GM23338 (cell line): Measurements from ENCODE around the gene ITGB3BP. TPM values are rescaled to one million over a fixed set of nuclear protein-coding genes. Genes with fewer than 3 reads are reported as not detected.

Experiments used
- ATAC-seq: fragments of 200-7000 bp; cut with Tn5 transposase; 3 replicates; pipeline ENCODE4 v1.9.1; 2020
- DNase-seq: peaks from one replicate; pipeline ENCODE4 v3.0.0-alpha.2; 2015; ENCODE audit warnings: low spot score
- H2AFZ ChIP-seq: fragments of 200-600 bp; sonication (generic); 2 replicates; pipeline ENCODE4 v1.8.0; 2016; ENCODE audit warnings: antibody characterized with exemption, mild to moderate bottlenecking, moderate library complexity
- H3F3A ChIP-seq: fragments of 200-600 bp; sonication (generic); replicated peaks from 2 replicates; pipeline ENCODE4 v1.8.0; 2017; ENCODE audit warnings: antibody characterized with exemption, mixed run types, low read depth
- H3K27ac ChIP-seq: fragments of 200-600 bp; sonication (generic); 2 replicates; pipeline ENCODE4 v1.6.1; 2016; ENCODE audit warnings: low read depth
- H3K27me3 ChIP-seq: fragments of 200-600 bp; sonication (generic); 2 replicates; pipeline ENCODE4 v1.8.0; 2016; ENCODE audit warnings: mild to moderate bottlenecking, mixed run types, moderate library complexity; ENCODE audit not compliant: insufficient read depth
- H3K36me3 ChIP-seq: fragments of 200-600 bp; sonication (generic); 2 replicates; pipeline ENCODE4 v1.8.0; 2016; ENCODE audit warnings: mild to moderate bottlenecking; ENCODE audit not compliant: insufficient read depth
- H3K4me1 ChIP-seq: fragments of 200-600 bp; sonication (generic); 2 replicates; pipeline ENCODE4 v1.8.0; 2016; ENCODE audit warnings: mild to moderate bottlenecking, moderate library complexity; ENCODE audit not compliant: insufficient read depth
- H3K4me2 ChIP-seq: fragments of 200-600 bp; sonication (generic); 2 replicates; pipeline ENCODE4 v1.7.1; 2017; ENCODE audit warnings: mixed run types
- H3K4me3 ChIP-seq: fragments of 200-600 bp; sonication (generic); 2 replicates; pipeline ENCODE4 v1.6.1; 2016; ENCODE audit warnings: mixed run types
- H3K79me2 ChIP-seq: fragments of 200-600 bp; sonication (generic); replicated peaks from 2 replicates; pipeline ENCODE4 v1.8.0; 2017; ENCODE audit warnings: mild to moderate bottlenecking; ENCODE audit not compliant: insufficient read depth
- H3K9me2 ChIP-seq: fragments of 200-600 bp; sonication (generic); 2 replicates; pipeline ENCODE4 v1.8.0; 2017; ENCODE audit not compliant: insufficient read depth
- H4K20me1 ChIP-seq: fragments of 200-600 bp; sonication (generic); replicated peaks from 2 replicates; pipeline ENCODE4 v1.8.0; 2017; ENCODE audit warnings: mild to moderate bottlenecking; ENCODE audit not compliant: insufficient read depth
- H3K27ac Mint-ChIP-seq: 2 replicates; pipeline ENCODE4 v1.8.0; 2020; ENCODE audit warnings: inconsistent platforms, mild to moderate bottlenecking, moderate library complexity, mixed read lengths
- H3K27me3 Mint-ChIP-seq: 3 replicates; pipeline ENCODE4 v1.8.0; 2022; ENCODE audit warnings: low read depth, mild to moderate bottlenecking, moderate library complexity, mixed read lengths, inconsistent platforms; ENCODE audit not compliant: insufficient read depth, poor library complexity
- H3K36me3 Mint-ChIP-seq: 3 replicates; pipeline ENCODE4 v1.8.0; 2021; ENCODE audit warnings: low read depth, mild to moderate bottlenecking, inconsistent platforms, moderate library complexity, mixed read lengths
- H3K4me1 Mint-ChIP-seq: 3 replicates; pipeline ENCODE4 v1.8.0; 2020; ENCODE audit warnings: mild to moderate bottlenecking, inconsistent platforms, mixed read lengths
- H3K4me3 Mint-ChIP-seq: 3 replicates; pipeline ENCODE4 v1.8.0; 2021; ENCODE audit warnings: moderate library complexity, mild to moderate bottlenecking, inconsistent platforms, mixed read lengths
- H3K9me3 Mint-ChIP-seq: 3 replicates; pipeline ENCODE4 v1.8.0; 2020; ENCODE audit warnings: moderate library complexity, mild to moderate bottlenecking, inconsistent platforms, mixed read lengths
- CREB1 ChIP-seq: fragments of 250-450 bp; sonication (Bioruptor Pico); IDR thresholded peaks from 2 replicates; pipeline ENCODE4 v1.5.0; 2020; ENCODE audit warnings: low read depth, mild to moderate bottlenecking, moderate library complexity
- EZH2 ChIP-seq: fragments of 200-600 bp; sonication (generic); IDR thresholded peaks from one replicate; pipeline ENCODE4 v1.8.0; 2017; ENCODE audit warnings: antibody characterized with exemption, mild to moderate bottlenecking, low read depth; ENCODE audit not compliant: unreplicated experiment
- EZH2phosphoT487 ChIP-seq: fragments of 200-600 bp; sonication (generic); IDR thresholded peaks from one replicate; pipeline ENCODE4 v1.8.1; 2018; ENCODE audit warnings: antibody characterized with exemption; ENCODE audit not compliant: unreplicated experiment
- JUNB ChIP-seq: IDR thresholded peaks from one replicate; pipeline ENCODE4 v1.6.1; 2016; ENCODE audit warnings: antibody characterized with exemption; ENCODE audit not compliant: unreplicated experiment
- NANOG ChIP-seq: IDR thresholded peaks from 2 replicates; pipeline ENCODE4 v1.6.1; 2016; ENCODE audit warnings: antibody characterized with exemption, borderline replicate concordance
- STAT1 ChIP-seq: IDR thresholded peaks from one replicate; pipeline ENCODE4 v1.6.1; 2016; ENCODE audit warnings: antibody characterized with exemption; ENCODE audit not compliant: unreplicated experiment
- ZNF331 ChIP-seq: fragments of 250-450 bp; sonication (Bioruptor Pico); IDR thresholded peaks from 2 replicates; pipeline ENCODE4 v1.5.0; 2020; ENCODE audit warnings: low read depth, mild to moderate bottlenecking, moderate library complexity
- ZNF462 ChIP-seq: fragments of 250-450 bp; sonication (Bioruptor Pico); IDR thresholded peaks from 2 replicates; pipeline ENCODE4 v1.5.0; 2020; ENCODE audit warnings: mild to moderate bottlenecking, moderate library complexity
- polyA plus RNA-seq: library from polyadenylated mRNA; unstranded; fragments of >200 nt; fragmentation: Nextera tagmentation; extraction: Ambion mirVana; gene quantifications from 2 replicates; pipeline ENCODE4 v1.2.1, GENCODE V29; 2016
- total RNA-seq: library from RNA; depleted of rRNA; stranded (reverse); fragments of >200 nt; shearing (Covaris generic); gene quantifications from 2 replicates; pipeline ENCODE4 v1.2.3, GENCODE V29; 2014
- TF ChIP-seq, protein P1 (sequence below), 2 experiments: fragments of 200-600 bp in 1 of 2; sonication (generic) in 1 of 2; conservative IDR thresholded peaks; 2 replicates each; pipeline versions ENCODE4 v1.5.1 to v1.6.1; 2016 to 2017; ENCODE audit warnings: antibody characterized with exemption in 2 of 2, low read depth in 2 of 2, mild to moderate bottlenecking in 2 of 2, moderate library complexity in 1 of 2
- TF ChIP-seq, protein P2 (sequence below): IDR thresholded peaks from 2 replicates; pipeline ENCODE4 v1.6.1; 2016; ENCODE audit warnings: antibody characterized with exemption

Gene ITGB3BP
- total and polyA plus RNA-seq, 2 experiments from 2014 or later = 49.4 to 101 TPM

GRCh38 chr1:63497577-63497976 lies 25.4 kb downstream of the ITGB3BP start:
- Mint-ChIP-seq H3K4me1 (no peaks in the 10 kb centered on the region; the same call in 2 of the 3 replicates), H3K36me3 (peaks cover 4% of the 10 kb centered on the region; the same call in 2 of the 3 replicates), H3K4me3 (no peak overlapping the region), H3K27me3 (no peaks in the 10 kb centered on the region), H3K27ac (no peak overlapping the region), H3K9me3 (0 out of 3 replicates have a peak, but pooled peaks cover 2% of the 10 kb centered on the region)
- Histone ChIP-seq H3K27ac (no peak overlapping the region), H3K36me3 (no peaks in the 10 kb centered on the region), H3K27me3 (no peaks in the 10 kb centered on the region), H2AFZ (no peak overlapping the region), H4K20me1 (peaks cover 6% of the 10 kb centered on the region; the same call in 1 of the 2 replicates), H3K79me2 (no peaks in the 10 kb centered on the region), H3K4me1 (no peaks in the 10 kb centered on the region), H3K9me2 (no peaks in the 10 kb centered on the region), H3K4me3 (no peak overlapping the region), H3K4me2 (no peak overlapping the region), H3F3A (no peaks in the 10 kb centered on the region)
- no peak for ATAC-seq
- no peak for DNase-seq
- TF ChIP-seq ZNF462 (CRISPR knock-in tag) (no peak), NANOG (no peak), EZH2phosphoT487 (no peak), CREB1 (CRISPR knock-in tag) (no peak)

GRCh38 chr1:63487336-63488065 lies 35.5 kb downstream of the ITGB3BP start:
- H3K4me3 Mint-ChIP-seq = no peak overlapping the region
- Histone ChIP-seq H4K20me1 (no peaks in the 10 kb centered on the region), H3K4me2 (no peak overlapping the region), H3K4me1 (no peaks in the 10 kb centered on the region), H3F3A (no peaks in the 10 kb centered on the region), H3K36me3 (no peaks in the 10 kb centered on the region), H3K27ac (no peak overlapping the region), H3K79me2 (no peaks in the 10 kb centered on the region), H2AFZ (no peak overlapping the region), H3K4me3 (no peak overlapping the region), H3K27me3 (no peaks in the 10 kb centered on the region), H3K9me2 (no peaks in the 10 kb centered on the region)
- no peaks in the 10 kb centered on the region for H3K36me3 Mint-ChIP-seq
- ATAC-seq (no peak), DNase-seq (no peak)
- no peak overlapping the region for H3K27ac Mint-ChIP-seq
- no peaks in the 10 kb centered on the region; the same call in 2 of the 3 replicates for H3K4me1 Mint-ChIP-seq
- no peaks in the 10 kb centered on the region for H3K9me3 Mint-ChIP-seq
- no peaks in the 10 kb centered on the region for H3K27me3 Mint-ChIP-seq
- TF ChIP-seq NANOG = no peak
- TF ChIP-seq JUNB = no peak
- no peak for TF ChIP-seq ZNF331
- TF ChIP-seq, protein P1, sequence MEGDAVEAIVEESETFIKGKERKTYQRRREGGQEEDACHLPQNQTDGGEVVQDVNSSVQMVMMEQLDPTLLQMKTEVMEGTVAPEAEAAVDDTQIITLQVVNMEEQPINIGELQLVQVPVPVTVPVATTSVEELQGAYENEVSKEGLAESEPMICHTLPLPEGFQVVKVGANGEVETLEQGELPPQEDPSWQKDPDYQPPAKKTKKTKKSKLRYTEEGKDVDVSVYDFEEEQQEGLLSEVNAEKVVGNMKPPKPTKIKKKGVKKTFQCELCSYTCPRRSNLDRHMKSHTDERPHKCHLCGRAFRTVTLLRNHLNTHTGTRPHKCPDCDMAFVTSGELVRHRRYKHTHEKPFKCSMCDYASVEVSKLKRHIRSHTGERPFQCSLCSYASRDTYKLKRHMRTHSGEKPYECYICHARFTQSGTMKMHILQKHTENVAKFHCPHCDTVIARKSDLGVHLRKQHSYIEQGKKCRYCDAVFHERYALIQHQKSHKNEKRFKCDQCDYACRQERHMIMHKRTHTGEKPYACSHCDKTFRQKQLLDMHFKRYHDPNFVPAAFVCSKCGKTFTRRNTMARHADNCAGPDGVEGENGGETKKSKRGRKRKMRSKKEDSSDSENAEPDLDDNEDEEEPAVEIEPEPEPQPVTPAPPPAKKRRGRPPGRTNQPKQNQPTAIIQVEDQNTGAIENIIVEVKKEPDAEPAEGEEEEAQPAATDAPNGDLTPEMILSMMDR (conservative IDR thresholded peaks at IDR 0.05; ENCODE audit: low read depth in 2 of 2) = no peak
- no peak for TF ChIP-seq EZH2
- TF ChIP-seq, protein P2, sequence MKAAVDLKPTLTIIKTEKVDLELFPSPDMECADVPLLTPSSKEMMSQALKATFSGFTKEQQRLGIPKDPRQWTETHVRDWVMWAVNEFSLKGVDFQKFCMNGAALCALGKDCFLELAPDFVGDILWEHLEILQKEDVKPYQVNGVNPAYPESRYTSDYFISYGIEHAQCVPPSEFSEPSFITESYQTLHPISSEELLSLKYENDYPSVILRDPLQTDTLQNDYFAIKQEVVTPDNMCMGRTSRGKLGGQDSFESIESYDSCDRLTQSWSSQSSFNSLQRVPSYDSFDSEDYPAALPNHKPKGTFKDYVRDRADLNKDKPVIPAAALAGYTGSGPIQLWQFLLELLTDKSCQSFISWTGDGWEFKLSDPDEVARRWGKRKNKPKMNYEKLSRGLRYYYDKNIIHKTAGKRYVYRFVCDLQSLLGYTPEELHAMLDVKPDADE = no peak
- TF ChIP-seq STAT1 = no peak
